Calu3 (cell line): ENCODE data around the gene TRABD2B. TPM values are rescaled to one million over a fixed set of nuclear protein-coding genes. Genes with fewer than 3 reads are reported as not detected.

Source experiments
- BruUV-seq: library from RNA; stranded (reverse); fragments of 400-500 nt; replicated peaks from 2 replicates; lab custom pipeline; 2021; lab: Mats Ljungman, UMichigan
- CTCF ChIA-PET: fragments of 300-600 bp; sonication (Branson Sonifier 250); formaldehyde crosslinking; loops from one replicate; lab custom pipeline; 2022; ENCODE audit warnings: antibody characterized with exemption; lab: Charles Lee
- DNase-seq: peaks from one replicate; pipeline ENCODE4 v3.0.0; 2022
- H3K27ac Mint-ChIP-seq: one replicate; pipeline ENCODE4 v1.8.0; 2022; ENCODE audit warnings: mixed read lengths; ENCODE audit not compliant: unreplicated experiment
- H3K27me3 Mint-ChIP-seq: one replicate; pipeline ENCODE4 v1.8.0; 2022; ENCODE audit warnings: mixed read lengths; ENCODE audit not compliant: unreplicated experiment
- H3K36me3 Mint-ChIP-seq: one replicate; pipeline ENCODE4 v1.8.0; 2022; ENCODE audit warnings: mild to moderate bottlenecking, moderate library complexity, mixed read lengths; ENCODE audit not compliant: insufficient read depth, unreplicated experiment
- H3K4me1 Mint-ChIP-seq: one replicate; pipeline ENCODE4 v1.8.0; 2022; ENCODE audit warnings: mild to moderate bottlenecking, low read depth, mixed read lengths; ENCODE audit not compliant: unreplicated experiment
- H3K4me3 Mint-ChIP-seq: one replicate; pipeline ENCODE4 v1.8.0; 2022; ENCODE audit warnings: mild to moderate bottlenecking, low read depth, moderate library complexity, mixed read lengths; ENCODE audit not compliant: unreplicated experiment
- H3K9me3 Mint-ChIP-seq: one replicate; pipeline ENCODE4 v1.8.0; 2022; ENCODE audit warnings: low read depth, mixed read lengths; ENCODE audit not compliant: unreplicated experiment
- CTCF ChIP-seq: fragments of 200-600 bp; IDR thresholded peaks from one replicate; pipeline ENCODE4 v1.8.0; 2022; ENCODE audit warnings: antibody characterized with exemption; ENCODE audit not compliant: unreplicated experiment
- intact Hi-C: fragments of 100-400 bp; cut with micrococcal nuclease; formaldehyde crosslinking; loops from one replicate; pipeline ENCODE4 v1.10.0; 2022; ENCODE audit not compliant: unreplicated experiment
- total RNA-seq: library from RNA; stranded (reverse); gene quantifications from 2 replicates; pipeline ENCODE4 v1.2.3, GENCODE V29; 2022

TRABD2B gene
- total RNA-seq, 1 experiment from 2014 or later = 0.42 TPM

- intact Hi-C loops = no loop called here
- H3K36me3 Mint-ChIP-seq = no peaks in the 10 kb centered on the region
- peaks cover 3% of the 10 kb centered on the region for H3K9me3 Mint-ChIP-seq
- H3K27ac Mint-ChIP-seq = no peak overlapping the region
- CTCF ChIA-PET = no interaction called here
- no peak for DNase-seq
- BruUV-seq = no TSS peak
- no peak overlapping the region for H3K4me3 Mint-ChIP-seq
- TF ChIP-seq CTCF = no peak
- H3K27me3 Mint-ChIP-seq = peaks cover 18% of the 10 kb centered on the region
- H3K4me1 Mint-ChIP-seq = no peaks in the 10 kb centered on the region
These were observed 158.4 kb downstream of the TRABD2B start for GRCh38 chr1:47838562-47839432.

- peaks cover 3% of the 10 kb centered on the region for H3K9me3 Mint-ChIP-seq
- H3K27me3 Mint-ChIP-seq = peaks cover 17% of the 10 kb centered on the region
- H3K4me1 Mint-ChIP-seq = no peaks in the 10 kb centered on the region
- intact Hi-C loops = no loop called here
- H3K36me3 Mint-ChIP-seq = no peaks in the 10 kb centered on the region
- no peak overlapping the region for H3K27ac Mint-ChIP-seq
- no peak overlapping the region for H3K4me3 Mint-ChIP-seq
- TF ChIP-seq CTCF = no peak
- DNase-seq = no peak
- CTCF ChIA-PET = no interaction called here
- no TSS peak for BruUV-seq
These were observed 159.2 kb downstream of the TRABD2B start for GRCh38 chr1:47837866-47838561.

- H3K4me3 Mint-ChIP-seq = no peak overlapping the region
- H3K9me3 Mint-ChIP-seq = peaks cover 3% of the 10 kb centered on the region
- DNase-seq = no peak
- intact Hi-C loops = no loop called here
- CTCF ChIA-PET = no interaction called here
- peaks cover 16% of the 10 kb centered on the region for H3K27me3 Mint-ChIP-seq
- H3K27ac Mint-ChIP-seq = no peak overlapping the region
- no peaks in the 10 kb centered on the region for H3K4me1 Mint-ChIP-seq
- BruUV-seq = no TSS peak
- TF ChIP-seq CTCF = no peak
- no peaks in the 10 kb centered on the region for H3K36me3 Mint-ChIP-seq
These were observed 159.9 kb downstream of the TRABD2B start for GRCh38 chr1:47837056-47837830.

- no peak overlapping the region for H3K4me3 Mint-ChIP-seq
- no peaks in the 10 kb centered on the region for H3K36me3 Mint-ChIP-seq
- BruUV-seq = no TSS peak
- no peak for DNase-seq
- no peaks in the 10 kb centered on the region for H3K4me1 Mint-ChIP-seq
- peaks cover 3% of the 10 kb centered on the region for H3K9me3 Mint-ChIP-seq
- H3K27me3 Mint-ChIP-seq = peaks cover 17% of the 10 kb centered on the region
- CTCF ChIA-PET = no interaction called here
- no peak for TF ChIP-seq CTCF
- H3K27ac Mint-ChIP-seq = no peak overlapping the region
- intact Hi-C loops = no loop called here
These were observed 161.8 kb downstream of the TRABD2B start for GRCh38 chr1:47835409-47835808.
